Measurements from ENCODE around the gene PLEKHO2.

Gene PLEKHO2

DNA sequence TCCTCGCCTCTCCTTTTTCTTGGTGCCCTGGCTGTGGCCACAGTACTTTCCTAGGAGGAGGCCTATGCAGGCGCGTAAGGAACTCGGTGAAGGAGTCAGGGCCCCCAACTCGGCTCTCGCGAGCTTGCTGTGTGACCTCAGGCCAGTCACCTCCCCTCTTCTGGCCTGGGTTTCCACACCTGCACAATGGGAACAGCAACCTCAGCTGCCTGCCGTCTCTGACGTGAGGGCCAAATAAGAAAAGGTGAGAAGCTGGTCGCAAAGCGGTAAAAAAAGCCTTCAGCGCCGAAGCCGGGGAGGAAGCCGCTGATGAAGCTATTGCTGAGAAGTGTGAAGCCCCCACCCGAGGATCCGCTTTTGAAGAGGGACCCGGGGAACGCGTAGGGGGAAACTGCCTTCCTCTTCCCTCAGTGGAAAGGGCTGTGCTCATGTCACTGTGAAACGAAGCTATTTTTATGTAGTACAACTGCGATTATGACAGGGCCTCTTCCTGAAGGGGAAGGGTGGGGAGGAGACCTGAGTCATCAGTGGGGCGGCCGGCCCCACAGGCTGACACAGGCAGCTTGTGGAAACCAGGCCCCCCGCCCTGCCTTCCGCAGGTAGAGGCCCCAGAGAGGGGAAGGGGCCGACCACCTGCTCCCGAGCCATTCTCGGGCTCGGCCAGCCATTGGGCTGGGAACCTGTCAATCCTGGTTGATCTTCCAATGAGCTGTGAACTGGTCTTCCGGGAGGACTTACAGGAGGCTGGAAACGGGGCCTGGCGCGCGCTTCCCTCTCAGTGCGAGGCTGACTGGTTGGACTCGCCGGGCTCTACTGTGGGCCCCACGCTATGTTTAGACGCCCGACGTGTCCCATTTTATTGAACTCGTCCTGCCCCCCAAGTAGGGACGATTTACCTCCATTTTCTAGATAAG is 52.0 kb downstream of the PLEKHO2 start:
- peak; percentile 97 to 98 for DNase-seq

DNA sequence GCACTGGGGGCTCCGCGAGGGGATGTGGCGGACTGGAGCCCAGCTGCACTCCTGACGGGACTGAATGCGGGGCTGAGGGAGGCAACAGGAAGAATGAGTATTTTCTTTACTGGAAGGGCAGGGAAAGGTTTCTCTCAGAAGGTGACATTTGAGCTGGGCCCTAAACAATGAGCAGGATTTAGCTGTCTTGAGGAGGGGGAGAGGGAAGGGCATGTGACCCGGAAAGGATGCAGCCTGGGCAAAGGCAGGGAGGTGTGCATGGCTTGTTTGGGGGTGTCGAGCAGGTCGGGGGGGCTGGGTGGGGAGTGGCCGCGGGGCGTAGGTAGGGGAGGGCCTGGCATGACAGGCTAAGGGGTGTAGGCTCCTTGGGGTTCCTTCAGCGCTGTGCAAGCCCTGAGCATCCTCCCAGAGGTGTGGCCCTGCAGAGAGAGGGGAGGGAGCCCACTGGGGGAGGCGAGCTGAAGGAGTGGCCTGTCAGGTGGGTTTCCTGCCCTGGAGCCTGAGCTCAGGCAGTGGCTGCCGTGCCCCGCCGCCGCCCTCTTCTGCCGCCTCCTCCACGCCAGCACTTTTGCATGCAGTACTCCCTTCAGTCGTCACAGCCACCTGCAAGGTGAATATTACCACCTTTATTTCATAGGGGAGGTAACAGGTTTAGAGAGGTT is 52.8 kb downstream of the PLEKHO2 start:
- DNase-seq: peak; percentile 68 to 73

DNA sequence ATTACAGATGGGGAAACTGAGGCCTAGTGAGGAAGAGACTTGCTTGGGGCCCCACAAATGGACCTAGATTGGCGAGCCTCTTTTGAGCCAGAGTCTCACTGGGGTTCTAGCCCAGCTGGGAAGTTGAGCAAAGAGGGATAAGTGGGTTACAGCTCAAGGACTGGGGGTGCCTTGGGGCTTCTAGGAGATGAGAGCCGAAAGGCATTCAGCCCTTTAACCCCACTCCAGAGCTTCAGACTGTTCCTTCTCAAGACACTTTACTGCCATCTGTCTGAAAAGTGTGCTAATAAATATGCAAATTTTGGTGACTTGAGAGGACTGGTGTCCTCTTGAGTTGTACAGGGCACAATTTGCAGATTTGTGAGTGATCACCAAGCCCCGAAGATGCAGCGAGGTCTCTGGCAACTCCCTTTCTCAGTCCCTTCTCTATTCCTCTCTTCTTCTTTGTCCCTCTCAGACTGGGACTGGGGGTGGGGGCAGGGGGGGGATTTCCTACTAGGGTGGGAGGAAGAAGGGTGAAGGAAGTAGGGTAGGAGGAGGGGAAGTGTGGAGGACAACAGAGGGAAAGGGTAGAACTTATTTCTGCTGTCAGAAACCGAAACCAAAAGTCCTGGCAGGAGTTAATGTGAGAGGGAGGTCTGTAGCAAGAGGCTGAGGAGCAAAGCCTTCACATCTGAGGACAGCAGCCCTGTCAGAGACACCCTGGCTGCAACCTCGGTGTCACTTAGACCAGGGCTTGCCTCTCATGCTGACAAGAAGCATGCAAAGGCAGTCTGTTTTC is 53.8 kb downstream of the PLEKHO2 start:
- DNase-seq: peak; percentile 27 to 35

DNA sequence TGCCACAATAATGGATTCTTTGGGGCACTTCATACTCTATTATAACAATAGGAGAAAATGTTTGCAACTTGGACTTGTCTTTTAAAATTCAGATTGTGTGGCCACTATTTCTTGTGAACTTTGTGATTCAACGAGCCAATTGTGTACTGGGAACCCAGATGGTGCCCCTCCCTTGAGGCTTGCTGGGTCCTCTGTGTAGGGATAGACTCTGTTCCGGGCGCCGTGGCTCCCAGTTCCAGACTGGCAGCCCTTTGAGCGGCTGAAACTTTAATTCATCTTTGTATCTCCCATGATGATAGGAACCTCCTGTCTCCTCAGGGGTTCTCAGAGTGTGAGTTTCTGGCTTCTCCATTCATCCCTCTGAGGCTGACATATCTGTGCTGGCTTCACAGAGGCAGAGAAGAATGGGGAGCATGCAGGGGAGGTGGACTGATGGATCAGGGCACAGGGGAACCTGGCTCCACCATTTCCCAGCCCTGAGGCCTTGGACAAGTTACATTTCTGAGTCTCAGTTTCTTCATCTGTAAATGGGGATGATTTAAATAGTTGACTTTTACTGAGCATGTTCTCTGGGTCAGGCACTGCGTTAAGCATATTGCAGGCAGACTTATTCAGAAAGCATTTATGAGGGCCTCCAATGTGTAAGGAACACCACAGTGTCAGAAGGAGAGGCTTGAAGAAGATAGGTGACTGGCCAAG is 54.8 kb downstream of the PLEKHO2 start:
- no peak for DNase-seq

DNA sequence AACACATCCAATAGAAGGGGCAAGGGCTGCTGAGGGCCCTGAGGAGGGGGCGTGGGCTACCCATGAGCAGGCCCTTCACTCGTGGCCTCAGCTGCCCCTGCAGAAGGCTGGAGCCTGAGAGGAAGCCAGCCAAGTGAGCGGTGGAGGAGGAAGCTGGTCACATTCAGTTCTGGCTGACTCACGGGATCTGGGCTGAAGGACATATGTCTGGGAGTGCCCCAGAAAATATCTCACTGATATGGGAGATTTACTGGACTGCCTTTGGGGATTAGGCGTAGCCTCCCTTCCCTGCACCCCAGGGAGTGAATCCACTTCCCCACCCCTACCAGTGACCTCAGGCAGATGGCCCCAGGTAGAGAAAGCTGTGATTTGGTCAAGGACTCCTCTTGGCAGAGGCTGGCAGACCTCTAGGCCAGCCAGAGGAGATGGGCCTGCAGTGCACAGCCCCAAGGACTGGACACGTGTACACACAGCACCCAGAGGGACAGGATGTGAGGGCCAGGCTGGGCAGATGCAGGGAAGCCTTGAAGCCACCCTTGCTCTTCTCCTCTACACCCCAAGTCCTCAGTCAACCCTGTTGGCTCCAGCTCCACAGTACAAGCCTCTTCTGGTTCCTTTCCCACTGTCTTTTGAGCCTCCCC is 55.8 kb downstream of the PLEKHO2 start:
- no peak for DNase-seq

DNA sequence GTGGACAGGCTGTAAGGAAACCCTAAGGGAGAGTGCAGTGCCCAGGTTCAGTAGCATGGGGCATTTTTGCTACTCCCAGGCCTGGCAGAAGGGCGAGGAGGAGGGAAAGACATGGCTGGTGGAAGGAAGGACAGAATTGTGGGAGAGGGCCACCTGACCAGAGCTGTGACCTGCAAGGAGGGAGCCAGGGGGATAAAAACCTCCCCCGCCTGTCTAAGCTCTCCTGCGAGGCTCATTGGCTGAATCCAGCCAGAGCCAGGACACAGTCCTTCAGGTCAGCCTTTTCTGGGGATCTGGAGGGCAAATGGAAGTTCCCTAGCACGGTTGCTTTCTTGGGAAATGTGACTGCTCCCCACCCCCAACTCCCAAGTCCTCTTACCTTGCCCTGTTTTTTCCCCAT is 56.7 kb downstream of the PLEKHO2 start:
- DNase-seq: no peak

DNA sequence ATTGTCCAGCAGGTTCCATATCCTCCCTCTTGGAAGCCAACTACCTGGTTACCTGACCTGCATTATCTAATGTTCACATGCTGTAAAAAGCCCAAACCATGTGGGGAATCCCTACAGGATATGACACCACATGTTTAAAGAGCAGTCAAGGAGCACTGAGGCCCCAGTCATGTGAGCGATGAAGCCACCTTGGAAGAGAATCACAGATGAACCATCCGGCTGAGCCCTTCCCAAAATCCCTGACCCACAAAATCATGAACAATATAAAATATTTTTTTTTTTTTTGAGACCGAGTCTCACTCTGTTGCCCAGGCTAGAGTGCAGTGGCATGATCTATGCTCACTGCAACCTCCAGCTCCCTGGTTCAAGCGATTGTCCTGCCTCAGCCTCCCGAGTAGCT is 59.4 kb downstream of the PLEKHO2 start:
- no peak for DNase-seq

DNA sequence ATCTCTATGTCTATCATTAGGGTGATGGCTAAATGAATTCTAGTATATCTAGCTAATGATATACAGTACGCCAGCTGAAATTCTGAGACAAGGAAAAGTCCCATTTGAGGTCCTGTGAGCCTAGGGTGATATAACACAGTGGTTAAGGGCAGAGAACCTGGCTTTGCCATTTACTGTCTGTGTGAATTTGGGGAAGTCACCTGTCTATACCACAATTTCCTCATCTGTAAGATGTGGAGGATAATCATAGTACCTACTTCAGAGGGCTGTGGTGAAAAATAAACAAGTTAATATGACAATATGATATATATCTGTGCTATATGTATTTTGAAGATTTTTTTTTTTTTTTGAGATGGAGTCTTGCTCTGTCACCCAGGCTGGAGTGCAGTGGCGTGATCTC is 60.2 kb downstream of the PLEKHO2 start:
- DNase-seq: no peak

DNA sequence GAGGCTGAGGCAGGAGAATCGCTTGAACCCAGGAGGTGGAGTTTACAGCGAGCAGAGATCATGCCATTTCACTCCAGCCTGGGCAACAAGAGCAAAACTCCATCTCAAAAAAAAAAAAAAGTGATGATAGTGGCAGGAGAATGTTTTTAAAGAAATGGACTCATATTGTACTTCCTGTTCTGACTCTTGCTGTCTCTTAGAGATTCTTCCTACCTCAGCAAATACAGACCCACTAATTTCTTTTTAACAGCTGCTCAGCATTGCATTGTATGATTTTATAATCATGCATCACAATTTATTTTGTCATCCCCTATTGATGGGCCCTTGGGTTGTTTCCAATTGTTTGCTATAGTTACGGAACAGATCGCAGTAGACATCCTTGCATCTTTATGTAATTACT is 61.1 kb downstream of the PLEKHO2 start:
- no peak for DNase-seq

DNA sequence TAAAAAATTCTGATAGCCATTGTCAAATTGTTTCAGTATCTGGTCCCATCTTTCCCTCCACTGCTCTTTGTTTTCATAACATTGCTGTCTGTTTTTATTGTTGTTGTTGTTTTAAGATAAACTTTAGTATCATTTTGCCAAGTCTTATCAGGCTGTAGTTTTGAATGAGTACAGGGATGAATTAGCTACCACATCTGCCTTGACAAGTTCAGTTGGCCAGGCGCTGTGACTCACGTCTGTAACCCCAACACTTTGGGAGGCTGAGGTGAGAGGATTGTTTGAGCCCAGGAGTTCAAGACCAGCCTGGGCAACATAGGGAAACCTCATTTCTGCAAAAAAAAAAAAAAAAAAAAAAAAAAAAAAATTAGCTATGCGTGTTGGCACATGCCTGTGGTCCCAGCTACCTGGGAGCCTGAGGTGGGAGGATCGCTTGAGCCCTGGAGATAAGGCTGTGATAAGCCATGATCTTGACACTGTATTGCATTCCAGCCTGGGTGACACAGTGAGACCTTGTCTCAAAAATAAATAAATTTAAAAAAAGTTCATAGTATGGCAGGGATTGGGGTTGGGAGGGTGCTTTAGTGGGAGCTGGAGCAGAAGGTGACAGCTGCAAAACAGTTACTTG is 61.7 kb downstream of the PLEKHO2 start:
- no peak for DNase-seq

DNA sequence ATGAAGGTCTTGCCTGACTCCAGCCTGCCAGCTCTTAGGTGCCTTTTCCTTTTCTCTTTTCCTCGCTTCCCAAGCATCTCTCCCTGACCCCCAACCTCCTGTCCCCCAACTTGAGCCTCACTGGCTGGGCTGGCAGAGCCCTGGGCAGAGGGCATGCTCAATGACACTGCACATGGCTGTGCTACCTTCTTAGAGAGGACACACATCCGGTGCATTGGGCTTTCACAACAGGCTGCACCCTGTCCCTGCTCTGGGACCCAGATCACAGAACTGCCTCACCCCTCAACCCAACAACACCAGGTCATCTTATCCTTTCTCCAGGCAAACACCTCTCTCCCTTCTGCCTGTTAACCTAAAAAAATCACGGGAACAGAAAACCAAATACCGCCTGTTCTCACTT is 62.5 kb downstream of the PLEKHO2 start:
- no peak for DNase-seq

DNA sequence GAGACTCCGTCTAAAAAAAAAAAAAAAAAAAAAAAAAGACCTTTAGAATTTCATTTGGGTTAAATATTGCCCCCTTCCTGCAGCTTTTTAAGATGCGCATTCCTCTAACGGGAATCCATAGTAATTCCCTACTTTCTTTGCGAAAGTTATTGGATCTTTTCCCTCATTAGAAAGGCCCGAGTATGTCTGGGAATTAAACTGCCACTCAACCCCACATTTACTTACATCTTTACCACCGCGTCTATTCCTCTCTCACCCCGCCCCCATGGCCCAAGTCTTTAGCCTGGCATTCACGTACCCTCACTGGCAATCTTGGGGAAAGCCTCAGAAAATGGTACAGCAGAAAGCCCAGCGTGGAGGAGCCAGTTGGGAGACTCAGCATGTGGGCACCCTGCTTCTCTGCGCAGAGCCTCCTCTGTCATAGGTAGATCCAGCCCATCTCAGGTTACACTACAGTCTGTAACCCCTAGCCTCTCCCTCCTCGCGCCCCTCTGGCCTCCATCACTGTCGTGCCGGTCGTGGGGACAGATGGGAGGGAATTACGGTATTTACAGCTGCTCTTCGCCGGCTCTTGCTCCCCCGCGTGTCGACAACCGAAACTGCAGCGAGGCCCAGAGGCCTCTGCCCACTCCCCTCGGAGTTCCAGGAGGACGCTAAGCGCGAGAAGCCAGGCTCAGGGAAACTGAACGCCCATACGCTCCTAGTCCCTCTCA is 63.6 kb downstream of the PLEKHO2 start:
- peak; percentile 84 to 87 for DNase-seq

DNA sequence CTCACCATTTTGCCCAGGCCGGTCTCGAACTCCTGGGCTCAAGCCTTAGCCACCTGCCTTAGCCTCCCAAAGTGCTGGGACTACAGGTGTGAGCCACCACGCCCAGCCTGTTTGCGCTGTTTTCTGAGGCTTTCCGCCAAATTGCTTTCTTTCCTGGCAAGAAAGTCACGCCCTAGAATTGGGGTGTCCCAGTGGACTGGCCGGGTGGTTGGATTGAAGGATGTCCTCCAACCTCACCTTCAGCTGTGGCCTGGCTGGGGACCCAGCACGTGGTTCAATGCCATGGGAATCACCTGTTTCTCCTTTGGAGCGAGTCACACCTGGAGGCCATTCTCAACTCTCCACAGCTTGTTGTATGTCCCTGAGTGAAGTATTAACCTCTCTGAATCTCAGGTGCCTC is 64.2 kb downstream of the PLEKHO2 start:
- DNase-seq: no peak

DNA sequence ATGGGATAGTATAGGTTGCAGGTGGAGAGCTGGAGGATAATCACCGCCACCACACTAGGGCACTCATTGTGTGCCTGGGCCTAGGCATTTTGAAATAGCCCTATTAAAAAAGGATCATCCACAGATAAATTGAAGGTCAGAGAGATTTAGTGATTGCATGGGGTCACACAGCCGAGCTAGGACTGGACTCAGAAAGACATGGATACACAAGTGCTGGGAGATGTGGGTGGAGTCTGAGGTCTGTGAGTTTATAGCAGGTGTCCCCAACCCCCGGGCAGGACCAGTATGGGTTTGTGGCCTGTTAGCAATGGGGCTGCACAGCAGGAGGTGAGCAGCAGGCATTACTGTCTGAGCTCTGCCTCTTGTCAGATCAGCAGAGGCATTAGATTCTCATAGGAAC is 64.7 kb downstream of the PLEKHO2 start:
- DNase-seq: no peak

DNA sequence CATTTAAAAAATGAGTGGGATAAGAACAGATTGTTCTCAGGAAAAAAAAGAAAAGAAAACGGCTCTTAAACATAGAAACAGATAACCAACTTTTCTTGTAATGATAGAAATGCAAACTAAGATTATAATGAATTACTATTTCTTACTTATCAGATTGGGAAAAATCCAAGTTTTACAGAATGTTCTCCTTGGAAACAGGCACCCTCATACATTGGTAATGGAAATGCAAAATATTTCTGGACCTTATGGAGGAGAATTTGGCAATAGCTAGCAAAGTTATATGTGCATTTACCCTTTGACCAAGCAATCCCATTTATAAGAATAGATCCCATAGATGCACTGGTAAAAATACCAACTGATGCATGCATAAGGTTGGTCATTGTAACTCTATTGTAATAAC is 66.3 kb downstream of the PLEKHO2 start:
- no peak for DNase-seq

DNA sequence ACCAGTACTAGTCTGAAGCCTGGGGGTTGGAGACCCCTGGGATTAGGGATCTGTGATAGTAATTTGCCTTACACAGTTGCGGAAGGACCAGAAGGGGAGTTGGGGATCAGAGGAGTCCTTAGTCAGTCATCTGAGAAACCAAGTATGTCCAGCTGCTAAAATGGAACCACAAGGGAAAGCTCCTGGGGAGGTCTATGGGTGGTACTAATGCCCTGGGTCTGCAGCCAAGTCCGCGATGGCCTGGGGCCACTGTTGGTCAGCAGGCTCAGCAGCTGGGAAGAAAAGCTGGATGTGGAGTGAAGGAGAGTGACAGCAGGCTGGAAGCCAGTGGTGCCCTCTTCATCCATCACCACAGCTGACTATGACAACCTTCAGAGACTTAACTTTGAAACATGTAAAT is 67.8 kb downstream of the PLEKHO2 start:
- no peak for DNase-seq

DNA sequence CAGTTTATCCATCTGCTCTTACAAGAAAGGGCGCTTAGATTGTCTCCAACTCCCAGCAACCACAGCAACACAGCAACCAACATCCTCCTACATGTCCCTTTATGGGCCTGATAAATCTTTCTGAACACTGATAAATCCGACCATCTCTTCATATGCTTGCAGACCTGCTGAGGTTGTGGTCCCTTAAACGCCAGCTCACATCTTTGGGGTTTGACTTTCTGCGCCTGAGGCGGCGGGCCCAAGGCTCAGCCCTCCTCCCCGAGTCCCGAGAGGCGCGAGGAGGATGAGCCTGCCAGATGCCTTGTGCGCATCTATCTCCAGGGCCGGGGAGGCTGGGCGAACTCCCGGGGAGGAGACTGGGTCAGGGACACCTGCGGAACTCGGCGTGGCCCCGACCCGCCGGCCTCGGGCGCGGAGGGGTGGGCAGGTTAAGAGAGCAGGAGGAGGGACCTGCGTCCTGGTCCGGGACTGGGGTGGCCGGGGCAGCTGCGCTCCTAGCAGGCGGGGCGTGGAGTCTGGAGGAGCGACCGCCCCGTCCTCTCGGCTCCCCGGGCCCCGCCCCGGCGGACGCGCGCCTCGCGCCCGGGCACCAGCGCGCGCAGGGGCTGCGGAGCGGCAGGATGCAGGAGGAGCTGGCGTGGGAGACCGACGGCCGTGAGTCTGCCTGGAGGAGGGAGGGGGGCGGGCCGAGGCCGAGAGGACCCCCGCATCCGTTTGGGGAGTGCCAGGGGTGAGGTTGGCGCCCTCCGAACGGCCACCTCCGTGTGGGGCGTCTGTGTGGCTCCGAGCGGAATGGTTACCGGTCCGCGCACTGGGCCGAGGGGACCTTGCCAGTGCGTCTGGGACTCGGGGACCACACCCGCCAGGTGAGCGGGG is 69.8 kb downstream of the PLEKHO2 start, which contains the start of gene ANKDD1A:
Gene ANKDD1A, plus strand, starts transcription at position 592 of the 876 bp plus-strand sequence. Its CDS starts 29 bp downstream, at position 621.
- peak; percentile 43 to 72 for DNase-seq

DNA sequence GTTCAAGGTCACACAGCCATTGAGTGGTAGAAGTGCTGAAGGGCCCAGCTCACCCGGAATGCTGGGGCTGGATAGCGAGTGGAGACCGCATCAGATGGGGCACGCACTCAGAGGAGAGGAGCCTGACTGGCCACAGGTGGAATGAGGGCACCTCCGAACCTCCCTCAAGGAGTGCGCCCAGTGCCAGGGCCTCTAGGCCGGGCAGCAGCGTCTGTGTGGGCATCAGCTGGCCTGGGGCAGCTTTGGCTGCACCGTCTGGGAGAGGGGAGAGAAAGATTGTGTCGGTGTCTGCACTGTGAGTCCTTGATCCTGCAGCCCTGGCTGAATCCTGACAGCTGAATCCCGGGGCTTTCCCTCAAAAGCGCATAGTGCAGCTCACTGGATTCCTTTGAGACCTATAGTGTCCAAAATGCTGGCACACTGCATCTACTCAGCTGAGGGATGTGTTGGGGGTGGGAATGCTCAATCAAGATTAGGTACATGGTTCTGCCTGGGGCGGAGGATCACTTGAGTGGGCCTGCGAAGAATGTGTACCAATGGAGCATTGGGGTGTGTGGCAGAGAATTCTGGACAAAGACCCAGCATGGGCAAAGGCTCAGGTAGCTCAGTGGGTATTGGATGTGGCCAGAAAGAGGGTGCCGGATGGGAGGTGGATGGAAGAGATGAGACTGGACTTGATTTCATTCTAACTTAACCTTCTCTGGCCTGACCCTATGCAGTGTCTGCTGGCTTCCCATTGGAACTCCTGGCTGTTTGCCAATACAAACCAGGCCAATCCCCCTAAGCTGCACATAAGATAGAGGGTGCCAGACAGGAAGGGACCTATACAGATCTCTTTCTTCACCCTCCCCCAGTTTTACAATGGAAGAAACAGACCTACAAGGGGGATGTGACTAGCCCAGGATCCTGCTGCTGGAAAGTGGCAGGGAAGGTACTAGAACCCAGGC is 70.9 kb downstream of the PLEKHO2 start:
- no peak for DNase-seq

Measured in stimulated activated CD4-positive, alpha-beta T cell treated with anti-CD3 and anti-CD28 coated beads, Interleukin-2, amount 100 ng/mL, for 24 hours (primary cell).